ENCODE data around the gene CYP19A1. TPM values are rescaled to one million over a fixed set of nuclear protein-coding genes. Genes with fewer than 3 reads are reported as not detected.

The CYP19A1 gene
- total RNA-seq, 4 donors from 2014 or later, result 1.8 to 2.9 (median 2.5) TPM; not detected in 1

DNA sequence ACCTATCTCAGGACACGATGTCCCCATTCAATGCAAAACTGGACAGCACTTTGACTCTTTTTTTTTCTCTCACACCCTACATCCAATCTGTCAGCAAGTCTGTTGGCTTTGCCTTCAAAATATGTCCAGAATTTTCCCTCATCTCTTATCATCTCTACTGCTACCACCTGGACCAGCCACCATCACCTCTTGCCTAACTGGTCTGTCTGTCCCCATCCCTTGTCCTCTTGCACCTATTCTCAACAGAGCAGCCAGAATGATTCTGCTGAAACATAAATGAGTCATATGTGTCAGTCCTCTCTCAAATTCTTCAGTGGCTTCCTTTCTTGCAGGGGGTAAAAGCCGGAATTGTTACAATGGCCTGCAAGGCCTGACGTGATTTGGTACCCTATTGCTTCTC lies 105.8 kb downstream of the CYP19A1 start:
- no peak overlapping the region for H3K4me3 ChIP-seq
- WGBS, 2 donors (ENCODE audit: low coverage in 1 of 2), result 75 to 100% methylated on average over 1 to 3 of the region's 3 CpGs
- no peaks in the 10 kb centered on the region for H3K9me3 ChIP-seq
- no peak for ATAC-seq
- no peaks in the 10 kb centered on the region for H3K36me3 ChIP-seq
- peaks cover 0 to 3% (median 0%) of the 10 kb centered on the region in 3 donors for H3K4me1 ChIP-seq
- TF ChIP-seq EP300 (IDR thresholded peaks at IDR 0.05) (no peak), POLR2A (IDR thresholded peaks at IDR 0.05) (no peak), CTCF (IDR thresholded peaks at IDR 0.05) (no peak)
- H3K27me3 ChIP-seq, result peaks cover 6% of the 10 kb centered on the region
- H3K27ac ChIP-seq, result no peak overlapping the region

DNA sequence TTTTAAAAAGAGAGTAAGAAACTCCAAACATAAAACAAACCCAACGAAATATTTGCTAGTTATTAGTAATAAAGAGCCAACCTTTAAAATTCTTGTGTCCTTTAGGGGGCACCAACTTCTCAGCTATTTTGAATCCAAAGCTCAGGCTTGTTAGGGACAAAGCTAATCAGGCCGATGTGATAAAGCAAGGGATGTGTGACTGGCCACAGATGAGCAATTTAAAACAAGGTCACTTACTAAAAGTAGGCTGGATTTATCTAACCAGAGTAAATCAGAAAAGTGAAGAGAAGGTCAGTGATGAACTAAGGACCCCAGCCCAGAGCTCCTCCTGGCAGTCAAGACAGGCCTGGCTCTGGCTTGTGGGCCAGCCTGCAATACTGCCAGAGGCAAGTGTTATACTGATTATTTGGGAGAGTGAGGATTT lies 108.5 kb downstream of the CYP19A1 start:
- H3K27me3 ChIP-seq, result peaks cover 5% of the 10 kb centered on the region
- peak in 3 of 4 experiments; percentile 34 to 48 (median 40) for TF ChIP-seq CTCF (IDR thresholded peaks at IDR 0.05)
- TF ChIP-seq EP300 (IDR thresholded peaks at IDR 0.05), result no peak
- no peak overlapping the region for H3K27ac ChIP-seq
- H3K4me1 ChIP-seq, result peaks cover 0 to 3% (median 0%) of the 10 kb centered on the region in 3 donors
- no peaks in the 10 kb centered on the region for H3K36me3 ChIP-seq
- no peak for ATAC-seq
- 7 to 26% methylated on average over 2 of the region's 2 CpGs for WGBS, 2 donors (ENCODE audit: low coverage in 1 of 2)
- H3K4me3 ChIP-seq, result no peak overlapping the region
- H3K9me3 ChIP-seq, result no peaks in the 10 kb centered on the region

DNA sequence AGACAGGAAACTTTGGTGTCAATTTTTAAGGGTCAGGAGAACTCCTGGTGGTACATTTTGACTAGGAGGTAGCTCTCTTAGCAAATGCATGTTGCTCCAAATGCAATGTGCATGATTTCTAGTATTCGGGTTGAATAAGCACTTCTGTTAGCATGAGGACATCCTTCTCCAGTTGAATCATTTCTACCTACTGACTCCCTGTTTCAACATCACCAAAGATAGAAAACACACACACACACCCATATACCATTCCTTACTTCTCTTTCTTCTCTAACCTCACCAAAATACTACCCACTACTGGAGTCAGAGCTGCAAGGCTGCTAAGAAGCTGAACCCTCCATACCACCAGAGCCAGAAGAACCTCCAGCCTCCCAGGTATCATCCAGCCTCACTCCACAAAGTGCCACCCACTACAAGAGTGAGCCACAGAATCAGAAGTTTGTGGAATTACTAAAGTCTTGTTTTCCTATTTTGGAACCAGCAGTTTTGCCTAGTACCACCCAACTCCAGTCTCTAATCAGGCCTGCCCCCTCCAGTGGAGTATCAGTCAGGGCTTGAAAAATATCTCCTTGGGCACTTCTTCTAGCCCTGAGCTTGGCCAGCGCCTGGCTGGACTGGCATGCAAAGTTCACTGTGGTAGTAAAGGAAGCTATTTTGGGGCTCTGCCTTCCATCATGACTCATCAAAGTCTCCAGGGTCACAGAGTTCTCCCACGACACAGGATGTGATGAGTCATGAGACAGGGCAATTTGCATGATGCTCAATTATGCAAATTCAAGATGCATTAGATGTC lies 110.3 kb downstream of the CYP19A1 start:
- TF ChIP-seq POLR2AphosphoS5 (IDR thresholded peaks at IDR 0.05) (peak; percentile 49), POLR2A (IDR thresholded peaks at IDR 0.05) (no peak), CTCF (IDR thresholded peaks at IDR 0.05) (no peak), EP300 (IDR thresholded peaks at IDR 0.05) (no peak)
- H3K4me3 ChIP-seq, result no peak overlapping the region
- ATAC-seq, result no peak
- peaks cover 0 to 3% (median 0%) of the 10 kb centered on the region in 3 donors for H3K4me1 ChIP-seq
- H3K27me3 ChIP-seq, result no peaks in the 10 kb centered on the region
- H3K9me3 ChIP-seq, result no peaks in the 10 kb centered on the region
- WGBS, 2 donors (ENCODE audit: low coverage in 1 of 2), result 17 to 46% methylated on average over 2 of the region's 3 CpGs
- no peaks in the 10 kb centered on the region for H3K36me3 ChIP-seq
- no peak overlapping the region for H3K27ac ChIP-seq

DNA sequence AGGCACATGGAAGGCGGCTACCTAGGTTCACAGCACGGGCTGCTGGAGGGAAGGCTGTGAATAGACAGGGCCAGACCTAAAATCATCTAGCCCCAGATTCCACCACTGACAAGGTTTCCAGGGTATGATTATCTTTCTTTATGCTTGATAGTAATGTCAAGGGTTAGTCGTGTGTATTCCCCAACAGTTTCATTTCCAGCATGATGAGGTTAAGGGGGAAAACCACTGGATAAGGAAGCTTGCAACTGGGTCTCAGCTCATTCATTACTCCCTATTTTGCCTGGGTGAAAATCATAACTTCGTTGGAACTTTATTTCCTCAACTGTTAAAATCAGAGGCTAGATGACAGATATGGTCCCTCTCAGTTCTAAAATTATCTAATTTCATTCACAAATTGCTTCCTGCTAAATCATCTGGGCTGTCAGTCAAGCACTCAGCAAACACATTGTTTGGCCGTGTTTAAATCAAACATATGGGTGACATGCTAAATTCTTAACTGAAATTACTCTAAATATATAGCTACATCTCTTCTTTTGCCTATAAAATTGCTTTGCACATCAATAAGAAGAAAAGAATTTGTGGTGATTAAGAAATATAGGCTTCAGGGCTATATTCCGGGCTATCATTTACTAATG lies 111.7 kb downstream of the CYP19A1 start:
- Histone ChIP-seq H3K27me3 (no peaks in the 10 kb centered on the region), H3K27ac (no peak overlapping the region), H3K36me3 (no peaks in the 10 kb centered on the region), H3K9me3 (no peaks in the 10 kb centered on the region), H3K4me1 (peaks cover 0 to 3% (median 0%) of the 10 kb centered on the region in 3 donors), H3K4me3 (no peak overlapping the region)
- no peak for TF ChIP-seq POLR2AphosphoS5 (IDR thresholded peaks at IDR 0.05)
- no peak for TF ChIP-seq EP300 (IDR thresholded peaks at IDR 0.05)
- no peak for TF ChIP-seq POLR2A (IDR thresholded peaks at IDR 0.05)
- no peak for TF ChIP-seq CTCF (IDR thresholded peaks at IDR 0.05)
- ATAC-seq, result no peak
- 76 to 86% methylated on average over 4 to 6 of the region's 6 CpGs for WGBS, 2 donors (ENCODE audit: low coverage in 1 of 2)

- H3K27ac ChIP-seq, result no peak overlapping the region
- H3K27me3 ChIP-seq, result no peaks in the 10 kb centered on the region
- no peaks in the 10 kb centered on the region for H3K9me3 ChIP-seq
- no peak for ATAC-seq
- H3K4me1 ChIP-seq, result peaks cover 0 to 3% (median 0%) of the 10 kb centered on the region in 3 donors
- H3K4me3 ChIP-seq, result no peak overlapping the region
- TF ChIP-seq CTCF (IDR thresholded peaks at IDR 0.05) (no peak), POLR2AphosphoS5 (IDR thresholded peaks at IDR 0.05) (no peak), EP300 (IDR thresholded peaks at IDR 0.05) (no peak), POLR2A (IDR thresholded peaks at IDR 0.05) (no peak)
- H3K36me3 ChIP-seq, result no peaks in the 10 kb centered on the region
Measured at GRCh38 chr15:51224428-51224827, 114.0 kb downstream of the CYP19A1 start.
